DMS153 treated with DMSO at 0.1 percent for 48 hours (cell line): ENCODE measurements around the gene DDX3X.
"Not testable (repeated sequence)": the region's sequence is repeated elsewhere in the genome, so short reads cannot be mapped to it uniquely, and the experiment has no call there.

Experiments
- DNase-seq: peaks from one replicate; lab custom pipeline; 2025; ENCODE audit not compliant: unreplicated experiment; lab: John Stamatoyannopoulos, UW

DDX3X gene

GRCh38 chrX:41333744-41334362, at the start of gene DDX3X:
Gene DDX3X, plus strand, starts transcription at chrX:41334162. Its CDS starts 91 bp downstream, at chrX:41334253.
- DNase-seq, result peak; percentile 70

DNA sequence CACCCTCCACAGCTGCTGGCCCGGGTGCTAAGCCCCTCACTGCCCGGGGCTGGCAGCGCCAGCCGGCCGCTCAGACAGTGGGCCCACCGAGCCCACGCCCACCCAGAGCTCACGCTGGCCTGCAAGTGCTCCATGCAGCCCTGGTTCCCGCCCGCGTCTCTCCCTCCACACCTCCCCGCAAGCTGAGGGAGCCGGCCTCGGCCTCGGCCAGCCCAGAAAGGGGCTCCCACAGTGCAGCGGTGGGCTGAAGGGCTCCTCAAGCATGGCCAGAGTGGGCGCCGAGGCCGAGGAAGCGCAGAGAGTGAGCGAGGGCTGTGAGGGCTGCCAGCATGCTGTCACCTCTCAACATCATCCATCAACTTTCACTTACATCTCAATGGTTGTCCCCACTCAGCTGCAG, 48.0 kb upstream of the DDX3X start:
- not testable (repeated sequence) for DNase-seq

DNA sequence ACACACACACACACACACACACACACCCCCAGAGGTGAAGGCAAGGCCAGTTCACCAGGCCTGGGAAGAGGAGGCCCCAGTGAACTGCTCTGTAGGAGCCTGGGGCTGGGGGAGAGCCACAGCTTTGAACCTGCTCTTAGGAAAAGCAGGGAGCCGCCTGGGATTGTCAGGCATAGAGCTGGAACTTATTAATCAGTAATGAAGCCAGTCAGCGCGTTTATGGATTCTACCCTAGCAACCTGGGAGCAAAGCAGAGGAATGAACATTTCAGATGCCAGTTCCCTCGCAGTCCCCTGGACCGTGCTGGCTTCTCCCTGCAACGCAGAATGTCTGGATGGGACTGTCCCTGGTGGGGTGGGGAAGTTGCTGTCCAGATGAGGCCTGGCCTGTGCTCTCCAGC, 45.3 kb upstream of the DDX3X start:
- no peak for DNase-seq

DNA sequence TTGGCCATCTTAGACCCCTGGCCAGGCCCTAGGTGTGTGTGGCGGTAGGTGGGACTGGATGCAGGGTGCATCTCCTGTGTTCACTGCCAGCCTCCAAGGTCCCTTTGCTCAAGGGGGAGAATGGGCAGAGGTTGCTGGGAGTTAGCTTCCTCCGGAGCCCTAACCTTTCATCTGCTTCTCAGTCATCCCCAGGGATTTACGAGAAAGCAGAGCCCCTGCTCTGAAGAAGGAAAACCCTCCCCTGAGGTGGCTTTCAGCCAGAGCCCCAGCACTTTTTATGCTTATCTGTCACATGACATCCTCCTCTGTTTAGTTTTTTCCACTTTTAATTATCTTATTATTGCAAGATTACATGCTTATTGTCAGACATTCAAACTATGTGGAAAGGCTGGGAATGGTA, 44.9 kb upstream of the DDX3X start:
- no peak for DNase-seq

DNA sequence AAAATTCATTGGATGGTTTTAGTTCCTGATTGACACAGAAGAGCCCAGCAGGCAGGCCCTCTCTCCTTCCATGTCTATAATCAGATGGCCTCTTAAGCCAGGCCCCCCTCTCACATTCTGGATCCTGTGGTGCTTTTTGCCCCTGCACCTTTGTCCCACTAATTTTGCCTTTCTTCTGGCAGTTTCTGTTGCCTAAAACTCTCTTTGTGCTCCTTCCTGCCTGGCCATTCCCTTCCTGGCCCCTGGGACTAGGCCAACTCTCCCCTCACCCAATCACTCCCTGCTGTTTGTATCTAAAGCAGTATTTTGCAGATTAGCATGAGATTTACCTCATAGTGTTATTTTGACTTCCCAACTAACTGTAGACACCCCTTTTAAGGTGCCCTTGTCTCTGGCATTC, 42.7 kb upstream of the DDX3X start:
- DNase-seq, result no peak

DNA sequence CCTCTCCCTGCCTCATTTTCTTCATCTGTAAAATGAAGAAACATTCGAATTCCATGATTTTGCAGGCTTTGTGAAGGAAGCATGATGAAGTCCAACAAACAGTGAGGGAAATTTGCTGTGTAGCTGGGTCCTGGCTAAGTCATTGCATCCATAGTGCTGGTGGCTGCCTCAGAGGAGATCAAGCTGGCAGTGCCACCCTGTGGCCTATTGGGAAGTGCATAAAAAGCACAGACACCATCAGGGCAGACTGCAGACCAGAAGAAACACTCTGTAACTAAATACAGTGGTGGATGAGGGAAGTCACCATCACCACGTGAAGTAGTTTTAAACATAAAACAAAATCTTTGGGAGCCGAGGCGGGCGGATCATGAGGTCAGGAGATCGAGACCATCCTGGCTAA, 40.7 kb upstream of the DDX3X start:
- no peak for DNase-seq

- DNase-seq, result no peak
Measured at GRCh38 chrX:41300758-41301437, 33.1 kb upstream of the DDX3X start.

- no peak for DNase-seq
Measured at GRCh38 chrX:41301438-41301824, 32.5 kb upstream of the DDX3X start.

DNA sequence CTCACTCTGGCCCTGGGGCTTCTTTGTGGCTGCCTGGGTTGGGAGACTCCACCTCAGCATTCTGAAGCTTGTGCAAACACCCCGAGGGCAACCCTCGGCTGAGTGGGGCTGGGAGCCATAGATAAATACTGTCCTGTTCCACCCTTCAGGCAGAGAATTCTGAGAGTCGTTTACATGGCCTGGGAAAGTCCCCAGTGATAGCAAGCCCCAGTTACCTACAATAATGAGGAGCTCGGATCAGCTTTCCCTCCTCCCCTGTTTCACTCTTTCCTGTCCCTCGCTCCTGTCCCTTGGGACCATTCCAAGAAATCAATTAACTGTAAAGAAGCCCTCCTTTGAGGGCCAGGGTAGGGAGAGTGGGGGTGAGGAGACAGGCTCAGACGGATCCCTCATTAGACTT, 31.6 kb upstream of the DDX3X start:
- DNase-seq, result no peak

- DNase-seq, result no peak
Measured at GRCh38 chrX:41303013-41303412, 30.9 kb upstream of the DDX3X start.

GRCh38 chrX:41304178-41304577, 29.8 kb upstream of the DDX3X start:
- DNase-seq, result no peak

- no peak for DNase-seq
Measured at GRCh38 chrX:41308884-41309647, 24.9 kb upstream of the DDX3X start.

- DNase-seq, result no peak
Measured at GRCh38 chrX:41312786-41313185, 21.2 kb upstream of the DDX3X start.

DNA sequence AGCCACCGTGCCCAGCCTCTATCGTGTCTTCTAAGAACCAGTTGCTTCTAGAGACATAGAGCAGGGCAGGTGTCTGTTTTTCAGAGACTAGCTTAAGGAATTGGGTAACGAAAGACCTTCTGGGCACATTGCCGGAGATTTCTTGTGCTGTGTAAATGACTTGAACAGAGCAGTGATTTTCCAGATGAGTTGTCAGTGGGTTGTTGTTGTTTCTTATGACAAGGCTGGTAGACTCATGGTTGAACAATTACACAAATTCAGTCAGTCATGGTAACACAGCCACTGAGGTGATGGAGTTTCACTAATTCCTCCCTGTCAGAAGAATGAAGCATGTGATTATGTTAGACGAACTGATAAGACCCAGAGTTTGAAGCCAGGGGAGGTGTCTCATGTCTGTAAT, 20.5 kb upstream of the DDX3X start:
- no peak for DNase-seq

DNA sequence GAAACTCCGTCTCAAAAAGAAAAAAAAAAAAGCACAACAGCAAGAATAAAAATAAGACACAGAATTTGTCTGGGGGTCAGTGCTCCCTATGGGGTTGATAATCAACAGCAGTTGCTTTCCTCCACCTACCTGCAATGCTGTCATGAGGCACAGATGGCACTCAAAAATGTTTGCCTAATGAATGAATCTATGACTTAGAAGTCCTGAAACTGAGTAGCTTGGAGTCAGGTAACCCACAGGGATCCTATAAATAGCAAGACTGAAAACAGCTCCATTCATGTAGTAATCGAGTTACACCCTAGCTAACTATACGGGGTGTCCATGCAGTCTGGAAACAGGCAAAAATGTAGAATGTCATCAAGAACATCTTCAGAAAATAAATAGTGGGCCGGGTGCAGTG, 19.8 kb upstream of the DDX3X start:
- no peak for DNase-seq

GRCh38 chrX:41314881-41315280, 19.1 kb upstream of the DDX3X start:
- no peak for DNase-seq

- DNase-seq, result not testable (repeated sequence)
Measured at GRCh38 chrX:41316266-41316665, 17.7 kb upstream of the DDX3X start.

- no peak for DNase-seq
Measured at GRCh38 chrX:41317477-41318208, 16.3 kb upstream of the DDX3X start.

DNA sequence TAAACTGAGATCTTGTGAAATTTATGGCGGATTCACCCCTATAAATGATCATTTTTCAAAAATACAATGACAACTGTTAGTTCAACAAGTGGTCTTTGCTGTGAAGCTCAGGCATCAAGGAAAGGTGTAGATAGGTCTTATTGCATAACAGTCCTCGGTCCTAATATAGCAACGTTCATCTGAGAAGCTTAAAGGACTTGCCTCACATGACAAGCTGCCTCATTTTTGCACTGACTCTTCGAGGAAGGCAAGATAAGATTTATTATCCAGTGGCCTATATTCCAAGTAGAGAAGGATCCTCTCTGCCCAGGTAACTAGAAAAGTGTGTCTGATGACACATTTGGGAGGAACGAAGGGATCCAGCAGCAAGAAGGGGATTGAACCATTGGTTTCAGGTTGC, 13.6 kb upstream of the DDX3X start:
- no peak for DNase-seq

DNA sequence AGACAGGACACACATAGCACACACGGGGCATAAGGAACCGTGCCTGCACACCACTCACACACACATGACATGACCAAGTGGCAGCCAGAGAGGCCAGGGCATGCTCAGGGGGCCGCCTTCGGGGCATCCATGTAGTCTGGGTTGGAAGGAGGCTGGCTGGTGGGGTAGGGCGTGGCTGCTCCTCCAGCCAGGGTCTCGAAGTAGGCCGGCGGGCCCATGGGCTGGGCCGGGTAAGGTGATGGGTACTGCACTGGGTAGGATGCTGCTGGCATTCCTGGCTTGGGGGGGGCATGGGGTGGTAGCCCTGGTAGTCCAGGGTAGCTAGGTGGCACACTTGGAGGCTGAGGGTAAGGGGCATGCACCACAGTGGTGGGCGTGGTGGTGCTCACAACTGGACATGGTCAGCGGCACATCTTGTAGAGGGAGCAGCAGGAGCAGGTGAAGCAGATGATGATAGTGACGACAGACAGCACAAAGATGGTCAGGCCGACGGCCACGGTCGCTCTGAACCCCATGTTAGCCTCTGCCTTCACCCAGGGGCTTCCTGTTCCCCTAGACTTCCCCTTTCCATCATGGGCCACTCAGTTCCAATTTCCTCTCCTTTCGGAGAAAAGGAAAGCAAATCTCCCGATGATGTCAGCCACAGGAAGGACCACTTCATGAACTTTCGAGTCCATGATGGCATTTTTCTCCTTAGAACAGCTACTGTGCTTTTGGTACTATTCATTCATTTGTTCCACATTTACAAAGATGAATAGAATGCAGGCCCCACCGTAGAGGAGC, 10.9 kb upstream of the DDX3X start:
- no peak for DNase-seq

GRCh38 chrX:41326431-41326830, 7.5 kb upstream of the DDX3X start:
- DNase-seq, result no peak
